HT-29 (cell line): Measurements from ENCODE around the gene CDH1. TPM values are rescaled to one million over a fixed set of nuclear protein-coding genes. Genes with fewer than 3 reads are reported as not detected.
"Not testable (repeated sequence)": the region's sequence is repeated elsewhere in the genome, so short reads cannot be mapped to it uniquely, and the experiment has no call there.

Source experiments
- DNase-seq: peaks from one replicate; pipeline ENCODE4 v3.0.0-alpha.2; 2015; ENCODE audit warnings: low spot score
- total RNA-seq: library from RNA; depleted of rRNA; stranded (reverse); fragments of >200 nt; shearing (Covaris generic); gene quantifications from 2 replicates; pipeline ENCODE4 v1.2.3, GENCODE V29; 2014

CDH1 gene
- total RNA-seq, 1 experiment from 2014 or later: 251 TPM

DNA sequence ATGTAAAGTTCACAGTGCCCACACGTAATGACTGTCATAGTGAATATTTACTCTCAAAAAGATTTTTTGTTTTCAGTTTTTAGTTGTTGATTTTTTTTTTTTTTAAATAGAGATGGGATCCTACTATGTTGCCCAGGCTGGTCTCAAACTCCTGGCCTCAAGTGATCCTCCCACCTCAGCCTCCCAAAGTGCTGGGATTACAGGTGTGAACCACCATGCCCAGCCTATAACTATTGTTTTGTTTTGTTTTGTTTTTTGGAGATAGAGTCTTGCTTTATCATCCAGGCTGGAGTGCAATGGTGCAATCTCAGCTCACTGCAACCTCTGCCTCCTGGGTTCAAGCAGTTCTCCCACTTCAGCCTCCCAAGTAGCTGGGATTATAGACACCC lies 50.3 kb downstream of the CDH1 start:
- not testable (repeated sequence) for DNase-seq

DNA sequence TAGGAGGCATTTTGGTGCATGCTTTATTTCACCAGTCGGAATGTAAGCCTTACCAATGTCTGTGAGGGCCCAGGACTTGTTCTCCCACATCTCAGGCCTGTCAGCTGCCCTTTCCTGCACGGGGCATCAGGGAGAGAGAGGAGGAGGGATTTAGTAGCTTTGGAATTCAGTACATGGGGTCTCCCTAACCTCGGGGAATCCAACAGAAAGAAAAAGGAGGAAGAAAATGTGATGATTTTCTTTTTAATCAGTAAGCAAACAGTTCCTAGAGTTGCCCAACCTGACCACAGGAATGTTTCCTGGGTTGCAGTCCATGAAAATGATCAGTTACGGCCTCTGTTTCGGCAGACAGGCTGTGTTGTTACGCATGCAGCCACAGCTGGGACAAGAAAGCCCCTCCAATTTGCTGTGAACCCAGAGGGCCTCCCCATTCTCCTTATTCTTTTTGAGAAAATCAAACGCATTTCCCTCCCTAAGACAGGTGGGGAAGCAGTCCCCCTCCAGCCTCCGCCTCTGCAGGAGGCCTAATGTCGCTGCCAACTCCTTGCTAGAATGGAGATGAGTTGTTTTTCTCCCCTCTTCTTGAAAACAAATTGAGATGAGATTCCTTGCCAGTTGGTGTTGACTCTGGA lies 53.2 kb downstream of the CDH1 start:
- DNase-seq: peak; percentile 79

DNA sequence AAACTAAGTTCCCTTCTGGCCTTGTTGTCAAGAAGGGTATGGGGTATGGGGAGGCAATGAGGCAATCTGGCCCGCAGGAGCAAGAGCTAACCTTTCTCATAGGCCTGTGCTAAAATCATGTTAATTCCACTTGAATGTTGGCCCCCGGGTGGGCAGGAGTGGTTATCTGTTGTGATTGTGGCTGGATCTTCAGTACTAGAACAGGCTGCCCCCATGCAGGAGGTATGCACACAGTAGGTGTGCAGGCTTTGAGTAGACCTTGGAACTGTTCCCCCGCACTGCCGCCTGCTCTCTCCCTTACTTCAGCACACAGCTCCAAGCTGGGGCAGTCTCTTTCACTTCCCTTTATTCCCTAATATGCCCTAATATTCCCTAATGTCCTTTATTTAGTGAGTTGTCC lies 53.9 kb downstream of the CDH1 start:
- no peak for DNase-seq

DNA sequence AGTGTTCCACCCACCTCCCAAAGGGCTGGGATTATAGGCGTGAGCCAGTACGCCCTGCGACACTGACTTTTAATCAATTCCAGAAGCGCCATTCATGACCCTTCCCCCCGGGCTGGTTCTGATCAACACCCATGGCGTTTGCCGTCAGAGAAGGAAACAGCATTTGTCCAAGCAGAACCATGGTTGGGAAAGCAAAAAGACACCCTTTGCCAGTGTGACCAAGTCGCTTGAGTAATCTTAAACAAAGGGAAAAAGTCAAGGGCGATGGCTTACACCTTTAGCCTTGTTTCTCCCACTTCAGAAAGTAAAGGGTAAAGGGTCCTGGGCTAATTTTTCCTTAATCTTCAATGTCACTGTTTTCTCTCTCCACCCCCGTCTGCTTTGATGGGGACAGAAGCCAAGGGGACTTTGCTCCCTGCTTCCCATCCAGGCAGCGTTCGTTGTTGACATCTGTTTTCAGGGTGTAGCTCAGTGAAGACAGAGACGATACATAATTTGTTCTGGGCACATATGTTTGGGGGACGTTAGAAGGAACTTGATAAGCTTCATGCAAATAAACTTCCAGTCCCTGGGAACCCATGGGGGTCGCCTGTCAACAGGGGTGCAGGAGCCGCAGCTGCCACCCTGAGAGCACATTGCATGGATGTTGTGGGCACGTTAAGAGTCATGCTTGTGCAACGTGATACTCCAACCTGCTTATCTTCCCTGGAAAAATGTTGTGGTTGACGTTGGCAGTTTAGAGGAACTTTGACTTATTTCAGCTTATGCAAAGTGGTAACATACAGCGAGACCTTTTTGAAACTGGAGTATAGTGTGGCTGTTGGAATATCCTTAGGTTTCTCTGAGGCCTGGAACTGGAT lies 55.6 kb downstream of the CDH1 start:
- DNase-seq: peak; percentile 76

DNA sequence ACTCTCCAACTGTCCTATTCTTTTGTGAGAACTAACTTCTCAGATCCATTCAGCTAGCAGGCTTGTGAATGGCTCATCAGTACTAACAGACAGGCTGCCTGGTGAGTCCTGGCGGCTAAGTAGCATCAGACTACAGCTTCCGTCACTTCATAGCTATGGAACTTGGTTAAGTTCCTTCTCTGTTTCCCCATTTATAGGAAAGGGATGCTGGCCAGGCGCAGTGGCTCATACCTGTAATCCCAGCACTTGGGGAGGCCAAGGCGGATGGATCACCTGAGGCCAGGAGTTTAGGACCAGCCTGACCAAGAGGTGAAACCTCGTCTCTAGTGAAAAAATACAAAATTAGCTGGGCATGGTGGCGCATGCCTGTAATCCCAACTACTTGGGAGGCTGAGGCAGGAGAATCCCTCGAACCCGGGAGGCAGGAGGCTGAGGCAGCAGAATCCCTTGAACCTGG lies 56.3 kb downstream of the CDH1 start:
- no peak for DNase-seq

DNA sequence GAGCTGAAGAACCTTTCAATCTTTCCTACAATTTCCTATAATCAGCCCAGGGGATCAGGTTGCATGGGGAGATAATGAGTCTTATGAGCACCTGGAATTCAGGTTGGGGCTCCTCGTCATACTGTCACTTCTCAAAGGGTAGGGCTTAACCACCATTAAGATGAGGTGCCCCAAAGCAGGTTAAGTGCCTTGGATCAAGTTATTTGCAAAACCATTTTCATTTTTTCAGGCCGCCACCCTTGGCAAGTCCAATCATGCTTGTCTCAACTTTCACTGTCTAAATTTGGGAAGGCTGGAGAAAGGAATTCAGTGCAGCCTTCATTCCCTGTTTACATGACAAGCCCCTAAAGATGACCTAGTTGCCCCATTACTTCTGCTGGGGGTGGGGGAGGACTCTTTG lies 61.3 kb downstream of the CDH1 start:
- DNase-seq: no peak

DNA sequence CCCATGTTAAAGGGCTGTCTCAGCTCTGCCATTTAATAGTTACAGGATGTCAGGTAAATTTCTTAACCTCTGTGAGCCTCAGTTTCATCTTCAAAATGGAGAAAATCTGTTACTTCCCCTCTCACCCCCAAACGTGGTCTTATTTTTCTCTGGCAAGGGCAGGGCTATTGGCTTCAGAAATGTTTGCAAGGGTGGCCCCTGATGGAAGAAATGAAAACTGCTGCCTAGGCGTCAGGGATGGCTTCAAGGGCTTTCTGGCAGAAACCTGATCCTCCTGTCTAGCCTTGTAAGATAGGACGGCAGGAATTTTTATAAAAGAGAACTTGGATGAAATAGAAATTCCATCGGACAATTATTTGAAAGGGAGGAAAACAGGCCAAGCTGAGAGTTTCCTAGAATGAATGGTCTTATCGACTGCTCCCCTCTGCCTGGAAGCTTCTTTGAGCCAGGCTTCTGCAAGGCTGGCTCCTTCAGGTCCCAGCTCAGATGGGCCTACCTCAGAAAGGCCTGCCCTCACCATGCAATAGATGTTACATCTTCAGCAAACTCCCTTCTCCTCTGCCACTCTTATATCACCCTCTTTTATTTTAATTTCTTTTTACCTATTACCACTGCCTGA lies 63.3 kb downstream of the CDH1 start:
- DNase-seq: peak; percentile 85

DNA sequence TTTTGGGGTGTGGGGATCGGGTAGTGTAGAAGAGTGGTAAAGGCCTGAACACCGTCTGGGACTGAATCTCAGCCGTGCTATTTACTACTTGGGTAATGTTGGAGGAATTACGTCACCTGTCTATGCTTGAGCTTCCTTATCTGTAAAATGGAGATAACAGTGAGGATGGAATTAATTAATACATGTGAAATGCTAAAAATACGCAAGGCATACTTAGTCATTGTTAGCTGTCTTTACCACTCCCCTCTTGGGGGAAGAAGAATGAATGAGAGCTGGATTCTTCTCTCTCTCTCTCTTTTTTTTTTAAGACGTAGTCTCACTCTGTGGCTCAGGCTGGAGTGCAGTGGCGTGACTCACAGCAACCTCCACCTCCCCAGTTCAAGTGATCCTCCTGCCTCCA lies 65.1 kb downstream of the CDH1 start:
- no peak for DNase-seq

DNA sequence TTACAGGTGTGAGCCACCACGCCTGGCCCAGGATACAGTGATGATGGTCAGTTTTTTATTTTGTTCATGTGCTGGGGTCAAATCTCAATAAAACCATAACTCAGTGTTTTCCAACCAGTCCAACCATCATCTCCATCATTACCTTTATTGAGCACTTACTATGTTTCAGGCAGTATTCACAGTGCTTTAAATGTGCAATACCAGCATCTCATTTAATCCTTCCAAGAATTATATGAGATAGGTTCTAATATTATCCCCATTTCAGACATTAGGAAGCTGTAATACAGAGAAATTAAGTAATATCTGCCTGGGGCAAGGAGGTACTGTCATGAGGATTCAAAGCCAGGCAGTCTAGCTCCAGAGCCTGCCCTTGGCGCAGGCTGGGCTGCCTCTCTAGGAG lies 69.3 kb downstream of the CDH1 start:
- DNase-seq: no peak

DNA sequence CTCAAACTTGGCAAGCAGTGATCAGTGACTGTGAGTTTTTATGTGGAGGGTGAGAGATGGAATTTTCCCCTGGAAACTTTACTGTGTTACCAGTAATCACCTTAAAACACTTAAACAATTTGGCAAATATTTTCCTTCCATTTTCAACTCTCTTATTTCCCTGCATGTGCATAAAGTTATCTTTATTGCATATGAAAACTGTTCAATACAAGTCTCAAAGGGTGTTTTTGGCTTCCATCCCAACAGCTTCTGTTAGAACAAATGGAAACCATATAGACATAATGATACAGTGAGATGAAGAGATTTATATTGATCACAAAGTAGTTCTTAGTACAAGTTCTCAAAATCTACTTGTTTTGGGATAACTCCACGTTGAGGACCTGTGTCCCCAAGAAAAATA lies 69.9 kb downstream of the CDH1 start:
- no peak for DNase-seq

DNA sequence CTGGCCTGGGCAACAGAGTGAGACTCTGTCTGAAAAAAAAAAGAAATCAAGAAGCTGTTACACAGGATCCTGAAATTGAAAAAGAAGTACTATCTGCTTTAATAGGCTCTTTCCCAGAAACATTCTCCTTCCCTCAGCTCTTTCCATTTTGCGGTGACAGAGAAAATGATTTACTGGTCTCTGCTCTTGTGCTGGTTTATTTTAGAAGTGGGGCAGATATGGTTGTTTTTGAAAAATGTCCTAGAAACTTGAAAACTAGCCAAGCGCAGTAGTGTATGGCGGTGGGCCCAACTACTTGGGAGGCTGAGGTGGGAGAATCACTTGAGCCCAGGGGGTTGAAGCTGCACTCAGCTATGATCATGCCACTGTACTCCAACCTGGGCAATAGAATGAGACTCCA lies 77.4 kb downstream of the CDH1 start:
- DNase-seq: no peak

DNA sequence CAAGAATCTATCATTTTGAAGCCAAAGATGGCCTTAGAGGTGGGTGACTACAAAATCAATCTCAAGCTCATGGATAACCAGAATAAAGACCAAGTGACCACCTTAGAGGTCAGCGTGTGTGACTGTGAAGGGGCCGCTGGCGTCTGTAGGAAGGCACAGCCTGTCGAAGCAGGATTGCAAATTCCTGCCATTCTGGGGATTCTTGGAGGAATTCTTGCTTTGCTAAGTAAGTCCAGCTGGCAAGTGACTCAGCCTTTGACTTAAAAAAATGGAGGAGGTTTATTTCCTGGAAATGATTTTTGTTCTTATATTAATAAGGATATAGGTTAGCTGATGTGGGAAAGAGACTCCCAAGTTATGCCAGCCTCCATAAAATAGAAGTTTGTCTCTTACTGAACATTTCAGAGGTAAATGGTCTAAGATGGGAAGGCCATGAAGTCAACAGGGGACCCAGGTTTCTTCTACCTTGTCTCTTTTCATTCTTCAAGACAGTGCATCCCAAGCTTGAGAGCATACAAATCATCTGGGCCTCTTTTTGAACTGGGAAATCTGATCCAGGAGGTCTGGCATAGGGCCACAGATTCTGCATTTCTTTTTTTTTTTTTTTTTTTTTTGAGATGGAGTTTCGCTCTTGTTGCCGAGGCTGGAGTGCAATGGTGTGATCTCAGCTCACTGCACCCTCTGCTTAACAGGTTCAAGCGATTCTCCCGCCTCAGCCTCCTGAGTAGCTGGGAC lies 86.5 kb downstream of the CDH1 start:
- no peak for DNase-seq

DNA sequence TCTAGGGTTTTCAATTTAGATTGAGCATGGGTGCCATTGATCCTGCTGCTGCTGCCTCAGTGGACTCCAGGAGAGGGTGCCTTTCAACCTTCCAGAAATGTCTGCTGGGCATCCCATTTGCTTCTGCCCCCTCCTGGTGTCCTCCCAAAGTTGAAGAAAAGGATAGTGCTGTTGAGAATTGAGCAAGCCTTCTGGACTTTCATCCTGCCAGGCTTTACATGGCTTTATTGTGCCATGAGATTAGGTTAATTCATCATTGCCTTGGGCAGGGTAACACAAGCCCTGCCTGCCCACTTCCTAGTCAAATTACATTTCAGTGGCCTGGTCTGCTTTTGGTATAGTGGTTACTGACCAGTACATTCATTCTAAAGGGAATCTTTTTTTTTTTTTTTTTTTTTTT lies 88.3 kb downstream of the CDH1 start:
- no peak for DNase-seq

DNA sequence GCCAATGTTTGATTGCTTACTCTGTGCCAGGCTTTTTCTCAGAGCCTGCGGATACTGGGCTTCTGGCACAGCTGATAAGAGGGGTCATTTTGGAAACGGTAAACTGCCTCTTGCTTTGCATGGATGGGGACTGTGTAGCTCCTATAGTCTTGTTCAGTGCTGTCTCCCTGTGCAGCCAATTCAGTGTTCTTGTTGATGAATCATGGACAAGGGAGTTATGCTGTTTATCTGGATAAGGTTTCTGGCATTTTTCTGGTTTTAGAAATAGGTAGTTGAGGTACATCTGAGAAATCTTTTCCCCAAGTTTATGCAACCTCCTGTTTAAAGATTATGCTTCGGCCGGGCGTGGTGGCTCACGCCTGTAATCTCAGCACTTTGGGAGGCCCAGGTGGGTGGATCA lies 89.6 kb downstream of the CDH1 start:
- DNase-seq: no peak

DNA sequence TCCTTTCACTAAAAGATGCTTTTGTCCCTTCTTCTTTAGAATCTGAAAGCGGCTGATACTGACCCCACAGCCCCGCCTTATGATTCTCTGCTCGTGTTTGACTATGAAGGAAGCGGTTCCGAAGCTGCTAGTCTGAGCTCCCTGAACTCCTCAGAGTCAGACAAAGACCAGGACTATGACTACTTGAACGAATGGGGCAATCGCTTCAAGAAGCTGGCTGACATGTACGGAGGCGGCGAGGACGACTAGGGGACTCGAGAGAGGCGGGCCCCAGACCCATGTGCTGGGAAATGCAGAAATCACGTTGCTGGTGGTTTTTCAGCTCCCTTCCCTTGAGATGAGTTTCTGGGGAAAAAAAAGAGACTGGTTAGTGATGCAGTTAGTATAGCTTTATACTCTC lies 96.2 kb downstream of the CDH1 start:
- no peak for DNase-seq

DNA sequence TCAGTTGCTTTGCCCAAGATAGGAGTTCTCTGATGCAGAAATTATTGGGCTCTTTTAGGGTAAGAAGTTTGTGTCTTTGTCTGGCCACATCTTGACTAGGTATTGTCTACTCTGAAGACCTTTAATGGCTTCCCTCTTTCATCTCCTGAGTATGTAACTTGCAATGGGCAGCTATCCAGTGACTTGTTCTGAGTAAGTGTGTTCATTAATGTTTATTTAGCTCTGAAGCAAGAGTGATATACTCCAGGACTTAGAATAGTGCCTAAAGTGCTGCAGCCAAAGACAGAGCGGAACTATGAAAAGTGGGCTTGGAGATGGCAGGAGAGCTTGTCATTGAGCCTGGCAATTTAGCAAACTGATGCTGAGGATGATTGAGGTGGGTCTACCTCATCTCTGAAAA lies 97.5 kb downstream of the CDH1 start:
- DNase-seq: no peak

DNA sequence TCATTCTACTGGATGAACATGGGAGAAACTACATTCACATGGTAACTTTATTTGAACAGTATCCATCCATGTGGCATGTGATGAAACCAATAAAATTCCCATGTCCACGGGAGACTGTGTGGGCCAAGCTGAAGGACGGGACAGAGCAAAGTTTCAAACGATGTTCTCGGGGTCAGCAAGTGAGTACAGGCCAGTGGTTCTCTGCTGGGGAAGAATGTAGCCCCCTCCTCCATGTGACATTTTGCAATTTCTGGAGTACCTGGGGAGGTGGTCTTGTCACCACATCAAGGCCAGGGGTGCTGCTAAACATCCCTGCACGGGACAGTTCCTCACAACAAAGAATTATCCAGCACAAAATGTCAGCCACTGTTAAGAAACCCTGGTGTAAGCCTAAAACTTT lies 98.9 kb downstream of the CDH1 start:
- no peak for DNase-seq

DNA sequence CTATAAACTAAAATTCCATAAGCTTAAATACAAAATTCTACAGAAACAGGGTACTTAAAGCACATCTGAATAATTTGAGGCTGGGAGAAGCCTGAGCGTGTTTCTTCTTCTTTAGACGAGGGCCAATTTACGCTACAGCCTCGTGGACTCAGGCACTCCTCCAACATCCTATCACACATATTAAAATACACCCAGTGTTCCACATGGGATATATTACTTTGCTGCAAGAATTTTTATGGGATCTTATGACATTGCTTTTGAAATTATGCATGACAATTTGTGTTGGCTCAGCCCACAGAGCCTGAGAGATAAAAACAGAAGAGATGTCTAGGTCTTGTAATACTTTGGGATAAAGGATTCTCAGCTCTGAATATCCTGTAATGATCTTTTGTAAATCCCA lies 102.7 kb downstream of the CDH1 start:
- no peak for DNase-seq

DNA sequence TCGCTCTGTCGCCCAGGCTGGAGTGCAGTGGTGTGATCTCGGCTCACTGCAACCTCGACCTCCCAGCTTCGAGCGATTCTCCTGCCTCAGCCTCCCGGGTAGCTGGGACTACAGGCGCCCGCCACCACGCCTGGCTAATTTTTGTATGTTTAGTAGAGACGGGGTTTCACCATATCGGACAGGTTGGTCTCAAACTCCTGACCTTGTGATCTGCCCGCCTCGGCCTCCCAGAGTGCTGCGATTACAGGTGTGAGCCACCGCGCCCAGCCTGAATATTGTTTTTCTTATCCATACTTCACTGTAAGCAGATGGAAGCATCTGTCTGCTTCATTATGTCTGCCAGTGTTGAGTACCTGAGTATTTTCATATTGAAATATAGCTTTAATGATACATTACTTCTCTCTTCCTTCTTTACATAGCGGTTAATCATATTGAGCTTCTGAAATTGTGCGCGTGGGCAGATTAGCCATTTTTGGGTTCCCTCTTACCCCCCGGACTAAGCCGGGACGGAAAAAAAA lies 105.9 kb downstream of the CDH1 start:
- not testable (repeated sequence) for DNase-seq

DNA sequence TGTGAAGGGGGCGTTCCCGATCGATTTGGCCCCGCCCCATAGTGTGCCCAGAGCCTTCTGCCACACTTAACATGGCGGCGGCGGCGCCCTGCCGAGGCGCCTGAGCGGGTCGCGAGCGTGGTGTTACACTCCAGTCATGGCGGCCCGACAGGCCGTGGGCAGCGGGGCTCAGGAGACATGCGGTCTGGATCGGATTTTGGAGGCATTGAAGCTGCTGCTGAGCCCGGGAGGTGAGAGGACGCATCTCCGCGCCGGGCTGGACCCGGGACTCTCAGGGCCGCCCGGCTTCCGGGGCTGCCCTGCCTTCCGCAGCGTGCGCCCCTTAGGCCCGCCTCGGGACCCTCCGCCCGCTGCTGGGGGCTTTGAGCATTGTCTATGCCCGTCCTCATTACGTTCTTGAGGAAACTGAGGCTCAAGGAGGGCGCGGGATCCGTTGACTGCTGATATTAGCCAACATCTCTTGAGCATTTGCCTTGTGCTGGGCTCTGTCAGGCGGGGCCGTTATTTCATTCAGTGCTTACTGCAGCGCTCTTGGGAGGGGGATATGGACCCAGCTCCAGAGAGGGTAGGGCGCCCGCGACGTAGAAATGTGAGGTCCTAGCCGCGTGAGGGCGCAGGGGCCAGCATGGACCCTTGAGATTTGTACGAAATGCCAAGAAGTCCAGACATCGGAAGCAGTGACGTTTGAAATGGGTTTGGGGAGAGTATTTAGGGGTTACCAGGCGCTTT lies 106.6 kb downstream of the CDH1 start, which contains the start of gene TANGO6:
TSS of gene TANGO6 (plus strand) at position 50 of the 729 bp plus-strand sequence. CDS start at position 137, 87 bp downstream.
- DNase-seq: peak; percentile 75

DNA sequence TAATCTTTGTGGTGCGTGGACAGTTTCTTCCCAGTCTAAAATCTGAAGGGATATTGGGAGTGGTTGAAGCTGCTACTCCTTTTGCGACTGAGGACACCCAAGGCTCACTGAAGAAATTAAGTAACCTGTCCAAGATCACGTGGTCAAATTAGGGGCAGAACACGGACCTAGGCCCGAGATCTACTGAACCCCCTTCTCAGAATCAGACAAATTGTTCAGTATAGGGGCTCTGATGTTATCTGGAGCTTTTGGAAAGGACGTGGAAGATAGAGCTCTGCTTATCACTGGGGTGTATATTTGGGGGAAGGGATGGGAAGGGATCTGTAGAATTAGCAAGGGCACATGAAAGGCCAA lies 107.1 kb downstream of the CDH1 start:
- no peak for DNase-seq
